NOMO-1 treated with dmso at 0.1 percent for 144 hours (cell line): ENCODE data around the gene SLC25A2.
"Not testable (repeated sequence)": the region's sequence is repeated elsewhere in the genome, so short reads cannot be mapped to it uniquely, and the experiment has no call there.

Source experiments
- DNase-seq: peaks from one replicate; lab custom pipeline; 2025; ENCODE audit not compliant: unreplicated experiment; lab: John Stamatoyannopoulos, UW

Gene SLC25A2

GRCh38 chr5:141303756-141304155, at the start of gene SLC25A2:
TSS of gene SLC25A2 (minus strand) at chr5:141304049. CDS start at chr5:141303865, 184 bp downstream.
- DNase-seq: no peak

DNA sequence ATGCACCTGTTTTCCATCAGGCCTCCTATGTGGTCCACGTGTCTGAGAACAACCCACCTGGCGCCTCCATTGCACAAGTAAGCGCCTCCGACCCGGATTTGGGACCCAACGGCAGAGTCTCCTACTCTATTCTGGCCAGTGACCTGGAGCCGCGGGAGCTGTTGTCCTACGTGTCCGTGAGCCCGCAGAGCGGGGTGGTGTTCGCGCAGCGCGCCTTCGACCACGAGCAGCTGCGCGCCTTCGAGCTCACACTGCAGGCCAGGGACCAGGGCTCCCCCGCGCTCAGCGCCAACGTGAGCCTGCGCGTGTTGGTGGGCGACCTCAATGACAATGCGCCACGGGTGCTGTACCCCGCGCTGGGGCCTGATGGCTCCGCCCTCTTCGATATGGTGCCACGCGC, 47.7 kb upstream of the SLC25A2 start:
- DNase-seq: no peak

GRCh38 chr5:141349917-141350619, 46.2 kb upstream of the SLC25A2 start, which contains the start of gene PCDHGB1:
TSS of gene PCDHGB1 (plus strand) at chr5:141350099. CDS start at chr5:141350261, 162 bp downstream.
- no peak for DNase-seq

DNA sequence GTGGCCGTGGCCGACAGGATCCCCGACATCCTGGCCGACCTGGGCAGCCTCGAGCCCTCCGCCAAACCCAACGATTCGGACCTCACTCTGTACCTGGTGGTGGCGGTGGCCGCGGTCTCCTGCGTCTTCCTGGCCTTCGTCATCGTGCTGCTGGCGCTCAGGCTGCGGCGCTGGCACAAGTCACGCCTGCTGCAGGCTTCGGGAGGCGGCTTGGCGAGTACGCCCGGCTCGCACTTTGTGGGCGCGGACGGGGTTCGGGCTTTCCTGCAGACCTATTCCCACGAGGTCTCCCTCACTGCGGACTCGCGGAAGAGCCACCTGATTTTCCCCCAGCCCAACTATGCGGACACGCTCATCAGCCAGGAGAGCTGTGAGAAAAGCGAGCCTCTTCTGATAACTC, 42.2 kb upstream of the SLC25A2 start:
- not testable (repeated sequence) for DNase-seq

- no peak for DNase-seq
These were observed 41.5 kb upstream of the SLC25A2 start for GRCh38 chr5:141345327-141345726.

- DNase-seq: no peak
These were observed 40.2 kb upstream of the SLC25A2 start for GRCh38 chr5:141343953-141344463.

GRCh38 chr5:141343242-141343952, 39.5 kb upstream of the SLC25A2 start, which contains the start of gene PCDHGA3:
TSS of gene PCDHGA3 (plus strand) at chr5:141343829. CDS start at chr5:141344034, 205 bp downstream.
- no peak for DNase-seq

GRCh38 chr5:141342773-141343172, 38.9 kb upstream of the SLC25A2 start:
- DNase-seq: no peak

DNA sequence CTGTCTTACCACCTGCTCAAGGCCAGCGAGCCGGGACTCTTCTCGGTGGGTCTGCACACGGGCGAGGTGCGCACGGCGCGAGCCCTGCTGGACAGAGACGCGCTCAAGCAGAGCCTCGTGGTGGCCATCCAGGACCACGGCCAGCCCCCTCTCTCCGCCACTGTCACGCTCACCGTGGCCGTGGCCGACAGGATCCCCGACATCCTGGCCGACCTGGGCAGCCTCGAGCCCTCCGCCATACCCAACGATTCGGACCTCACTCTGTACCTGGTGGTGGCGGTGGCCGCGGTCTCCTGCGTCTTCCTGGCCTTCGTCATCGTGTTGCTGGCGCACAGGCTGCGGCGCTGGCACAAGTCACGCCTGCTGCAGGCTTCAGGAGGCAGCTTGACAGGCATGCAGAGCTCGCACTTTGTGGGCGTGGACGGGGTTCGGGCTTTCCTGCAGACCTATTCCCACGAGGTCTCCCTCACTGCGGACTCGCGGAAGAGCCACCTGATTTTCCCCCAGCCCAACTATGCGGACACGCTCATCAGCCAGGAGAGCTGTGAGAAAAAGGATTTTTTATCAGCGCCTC, 37.0 kb upstream of the SLC25A2 start:
- DNase-seq: not testable (repeated sequence)

DNA sequence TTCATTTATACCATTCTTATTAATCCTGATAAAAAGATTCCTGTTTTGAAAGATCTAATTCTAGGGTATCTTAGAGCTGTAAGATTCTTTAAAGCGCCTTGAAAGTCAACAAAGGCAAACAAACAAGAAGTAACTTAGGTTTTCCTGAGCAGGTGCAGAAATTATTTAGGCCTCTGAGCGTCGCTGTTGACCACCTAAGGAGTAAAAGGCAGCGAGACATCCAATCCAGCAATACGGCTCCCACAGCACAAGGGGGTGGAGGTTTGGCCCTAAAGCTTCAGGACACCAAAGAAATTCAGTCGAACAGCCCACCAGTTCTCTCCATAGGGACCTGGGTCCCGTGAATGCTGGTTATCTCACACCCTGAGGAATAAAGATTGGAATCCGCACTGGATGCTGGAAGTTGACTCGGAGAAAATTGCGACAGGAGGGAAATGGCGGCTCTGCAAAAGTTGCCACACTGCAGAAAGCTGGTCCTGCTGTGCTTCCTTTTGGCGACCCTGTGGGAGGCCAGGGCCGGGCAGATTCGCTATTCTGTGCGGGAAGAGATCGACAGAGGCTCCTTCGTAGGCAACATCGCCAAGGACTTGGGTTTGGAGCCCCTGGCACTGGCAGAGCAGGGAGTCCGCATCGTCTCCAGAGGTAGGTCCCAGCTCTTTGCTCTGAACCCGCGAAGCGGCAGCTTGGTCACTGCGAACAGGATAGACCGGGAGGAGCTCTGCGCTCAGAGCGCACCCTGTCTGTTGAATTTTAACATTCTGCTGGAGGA, 34.9 kb upstream of the SLC25A2 start, which contains the start of gene PCDHGA2:
PCDHGA2 (plus strand) TSS at position 223 of the 769 bp plus-strand sequence.
- no peak for DNase-seq

- DNase-seq: not testable (repeated sequence)
These were observed 28.7 kb upstream of the SLC25A2 start for GRCh38 chr5:141332571-141332970.

- DNase-seq: no peak
These were observed 26.6 kb upstream of the SLC25A2 start, which contains the start of gene PCDHGA1 for GRCh38 chr5:141330299-141331080. TSS of gene PCDHGA1 (plus strand) at chr5:141330514.

DNA sequence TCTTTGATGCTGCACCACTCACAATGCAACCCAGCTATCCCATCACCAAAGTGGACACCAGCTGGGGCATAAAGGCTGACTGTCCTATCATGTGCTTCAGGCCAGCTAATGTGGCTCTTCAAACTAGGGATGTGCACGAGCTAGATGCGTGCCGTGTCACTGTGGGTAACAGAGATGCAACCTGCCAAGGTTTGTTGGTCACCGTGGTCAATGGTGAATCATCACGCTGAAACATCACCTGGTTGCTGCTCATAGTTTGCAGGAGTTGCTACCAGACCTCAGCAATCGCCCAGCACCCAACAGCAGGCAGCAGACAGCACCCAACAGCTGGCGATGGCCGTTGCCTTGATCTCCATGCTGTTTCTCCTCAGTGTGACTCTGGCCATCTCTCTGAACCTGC, 24.4 kb upstream of the SLC25A2 start:
- DNase-seq: no peak

DNA sequence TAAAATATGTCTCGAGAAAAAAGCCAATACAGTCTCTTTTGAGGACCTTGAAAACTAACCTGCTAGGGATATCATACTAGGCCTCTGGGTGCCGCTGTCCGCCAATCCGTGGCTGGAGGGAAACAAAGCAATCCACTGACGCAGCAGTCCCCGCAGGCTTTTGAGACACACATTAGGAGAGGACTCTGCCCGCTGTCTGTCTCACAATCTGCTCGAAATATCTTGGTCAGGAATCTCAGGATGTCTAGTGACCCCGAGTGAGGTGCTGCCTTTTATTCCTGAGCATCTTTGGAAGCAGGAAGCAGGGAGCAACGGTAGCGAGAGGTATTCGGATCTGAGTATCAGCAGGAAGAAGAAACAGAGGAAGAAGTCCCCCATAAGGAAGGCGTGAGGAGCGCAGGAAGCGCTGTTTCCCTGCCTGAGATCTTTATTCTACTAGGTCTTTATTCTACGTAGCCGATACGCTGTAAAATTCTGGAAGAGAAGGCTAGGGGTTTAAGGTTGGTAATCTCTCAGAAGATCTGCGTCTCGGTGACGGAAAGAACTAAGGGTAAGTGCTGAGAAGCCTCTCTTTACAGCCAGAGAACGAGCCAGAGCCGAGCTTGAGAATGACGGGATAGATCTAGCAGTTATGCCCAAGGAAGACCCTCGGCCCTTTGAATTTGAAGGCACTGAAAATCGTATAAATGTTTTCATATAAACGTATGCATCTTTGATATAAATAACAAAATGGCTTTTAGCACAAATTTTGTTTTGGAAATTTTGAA, 22.4 kb upstream of the SLC25A2 start:
- DNase-seq: peak; percentile 8

GRCh38 chr5:141322261-141322660, 18.4 kb upstream of the SLC25A2 start:
- no peak for DNase-seq

DNA sequence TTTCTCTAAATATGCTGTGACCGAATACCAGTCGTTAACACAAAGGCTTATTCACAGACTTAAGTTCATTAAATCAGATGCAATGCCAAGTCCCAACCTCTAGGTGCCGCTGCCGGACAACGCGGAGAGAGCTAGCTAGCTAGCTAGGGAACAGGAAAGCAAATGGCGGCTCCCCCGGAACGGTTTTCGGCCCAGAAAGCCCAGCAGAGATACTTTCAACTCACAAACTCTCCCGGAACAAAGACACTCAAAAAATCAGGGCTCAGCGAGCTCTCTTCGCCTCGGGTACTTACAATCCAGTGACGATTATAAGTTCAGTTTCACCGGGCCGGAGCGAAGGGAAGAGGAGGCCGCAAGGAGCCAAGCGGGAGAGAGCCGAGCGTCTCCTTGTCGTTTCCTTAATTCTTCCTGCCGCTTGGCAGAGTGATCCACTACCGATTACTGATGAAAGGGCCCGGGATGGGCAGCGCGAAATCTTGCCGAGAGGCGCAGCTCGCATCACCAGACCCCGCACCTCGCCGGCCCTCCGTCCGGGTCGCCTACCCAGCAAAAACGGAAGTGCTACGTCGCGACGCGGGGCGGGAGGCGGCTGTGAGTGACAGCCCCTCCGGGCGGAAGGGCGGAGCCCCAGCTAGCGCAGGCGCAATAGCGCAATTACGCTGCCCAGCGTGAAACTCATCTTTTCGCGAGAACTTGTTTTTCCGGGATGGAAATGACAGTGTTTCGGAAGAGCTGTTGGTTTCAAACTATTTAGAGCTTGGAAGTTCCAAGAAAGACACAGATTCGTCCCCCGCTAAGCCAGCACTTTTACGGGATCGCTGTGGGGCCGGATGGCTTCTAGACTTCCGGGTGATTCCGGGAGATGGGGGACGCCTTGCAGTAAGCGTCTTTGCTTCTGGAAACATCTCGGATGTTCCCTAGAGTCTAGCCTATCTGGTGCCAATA, 16.6 kb upstream of the SLC25A2 start, which contains the start of gene TAF7:
TAF7 (minus strand) TSS at position 560 of the 945 bp plus-strand sequence. CDS start 740 bp downstream, outside the sequence.
- DNase-seq: peak; percentile 80

DNA sequence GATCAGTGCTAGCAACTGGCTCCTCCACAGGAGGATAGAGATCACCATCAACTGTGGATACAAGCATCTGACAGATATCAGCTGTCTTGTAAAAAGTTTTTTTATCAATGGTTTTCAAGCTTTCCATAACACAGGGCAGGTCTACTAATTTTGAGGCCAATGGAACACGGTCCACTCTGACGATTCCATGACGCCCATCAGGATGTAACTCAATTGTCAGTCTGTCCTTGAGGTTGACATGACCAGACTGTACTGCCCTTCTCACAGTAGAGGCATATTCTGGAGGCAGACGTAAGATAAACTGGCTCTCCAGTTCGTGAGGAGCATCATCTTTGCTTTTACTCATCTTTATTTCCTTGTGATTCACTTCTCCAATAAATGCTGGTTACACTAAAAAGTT, 15.8 kb upstream of the SLC25A2 start:
- no peak for DNase-seq

GRCh38 chr5:141319202-141319601, 15.4 kb upstream of the SLC25A2 start:
- no peak for DNase-seq
